Esophagus squamous epithelium (tissue), 5 donors: ENCODE measurements around the gene PLCB3. TPM values are rescaled to one million over a fixed set of nuclear protein-coding genes. Genes with fewer than 3 reads are reported as not detected.

Experiments
- DNase-seq: peaks from one replicate; lab custom pipeline; 2025; lab: John Stamatoyannopoulos, UW
- H3K27ac ChIP-seq, 4 donors: fragments of 200-600 bp; sonication (generic); one replicate each; pipeline ENCODE4 v1.5.1; 2016 to 2019; ENCODE audit warnings: mild to moderate bottlenecking in 1 of 4
- H3K27me3 ChIP-seq, 4 donors: fragments of 200-600 bp; sonication (generic); 1 replicate in 3 of 4; 2 replicates in 1 of 4; pipeline versions ENCODE4 v1.5.1 to v1.6.0; 2017 to 2021; ENCODE audit warnings: antibody characterized with exemption in 1 of 4
- H3K36me3 ChIP-seq, 3 donors: fragments of 200-600 bp; sonication (generic); one replicate each; pipeline ENCODE4 v1.5.1; 2016 to 2019
- H3K4me1 ChIP-seq, 3 donors: fragments of 200-600 bp; sonication (generic); one replicate each; pipeline ENCODE4 v1.5.1; 2017 to 2019
- H3K4me3 ChIP-seq, 4 donors: fragments of 200-600 bp; sonication (generic); 1 replicate in 3 of 4; 2 replicates in 1 of 4; pipeline ENCODE4 v1.5.1; 2016 to 2019; ENCODE audit warnings: mild to moderate bottlenecking in 2 of 4, moderate library complexity in 1 of 4
- H3K9me3 ChIP-seq, 3 donors: fragments of 200-600 bp; sonication (generic); one replicate each; pipeline ENCODE4 v1.5.1; 2016 to 2019
- POLR2A ChIP-seq, 4 donors: fragments of 450-650 bp; IDR thresholded peaks; one replicate each; pipeline ENCODE4 v1.6.1; 2017; ENCODE audit warnings: antibody characterized with exemption in 4 of 4, mild to moderate bottlenecking in 4 of 4, moderate library complexity in 3 of 4
- WGBS, 2 donors: methylation state at CpG; one replicate each; pipeline ENCODE4 v1.1.5; 2018; 5-methylcytosine and 5-hydroxymethylcytosine counted together
- intact Hi-C: fragments of 100-400 bp; cut with DNase I; formaldehyde crosslinking; loops from one replicate; pipeline ENCODE4 v1.15.0; 2022
- small RNA-seq, 4 donors: library from RNA; depleted of rRNA; stranded (forward); fragments of <200 nt; gene quantifications; one replicate each; pipeline ENCODE3, GENCODE V24; 2016
- total RNA-seq, 4 donors: library from RNA; depleted of rRNA; stranded (reverse); fragments of >200 nt; gene quantifications; one replicate each; pipeline ENCODE4 v1.1.0, GENCODE V29; 2016
- TF ChIP-seq, protein P1 (sequence below), 6 experiments: fragments of 450-650 bp in 4 of 6; fragments of 200-600 bp in 2 of 6; sonication (generic) in 2 of 6; IDR thresholded peaks; one replicate each; pipeline ENCODE4 v1.5.1; 2016 to 2019; ENCODE audit warnings: antibody characterized with exemption in 6 of 6, mild to moderate bottlenecking in 4 of 6, moderate library complexity in 4 of 6
- donor health status: DM: yes; HTN: yes; CAD: no.

Gene PLCB3
- total RNA-seq, 4 donors from 2014 or later: 29.8 to 54.5 (median 42.4) TPM

DNA sequence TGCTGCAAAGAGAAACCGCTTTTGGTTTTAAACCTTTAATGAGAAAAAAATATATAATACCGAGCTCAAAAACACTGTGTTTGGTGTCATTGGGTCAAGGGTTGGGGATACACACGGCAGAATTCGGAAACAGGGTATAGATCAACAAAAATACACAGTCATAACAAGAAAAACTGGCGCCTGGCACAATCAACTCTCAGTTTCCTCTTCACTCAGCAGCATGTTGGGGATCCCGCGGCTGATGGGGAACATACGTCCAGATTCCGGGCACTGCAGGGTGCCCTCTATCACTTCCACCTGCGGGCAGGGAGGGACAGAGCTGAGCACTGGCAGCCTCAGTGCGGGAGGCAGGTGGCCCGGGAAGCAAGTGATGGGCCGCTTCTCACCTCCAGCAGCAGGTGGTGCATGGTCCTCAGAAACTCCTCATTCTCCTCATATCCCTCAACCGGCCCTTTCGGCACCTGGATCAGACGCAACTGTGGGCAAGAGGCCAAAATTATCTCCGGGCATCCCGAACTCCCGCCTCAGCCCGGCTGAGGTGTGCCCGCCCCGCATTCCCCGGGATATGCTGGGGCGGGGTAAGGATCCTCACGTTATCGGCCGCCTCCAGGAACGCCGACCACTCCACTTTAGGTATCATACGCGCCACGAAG, 65.5 kb downstream of the PLCB3 start:
- Histone ChIP-seq H3K27me3 (no peaks in the 10 kb centered on the region), H3K4me1 (peaks cover 49 to 87% (median 56%) of the 10 kb centered on the region in 3 donors), H3K4me3 (peak overlapping the region; percentile 60 to 91 (median 82)), H3K36me3 (peaks cover 7 to 47% (median 26%) of the 10 kb centered on the region in 3 donors), H3K9me3 (no peaks in the 10 kb centered on the region), H3K27ac (peak overlapping the region; percentile 92 to 99 (median 98))
- no peak for TF ChIP-seq POLR2A (IDR thresholded peaks at IDR 0.05)
- TF ChIP-seq, protein P1, sequence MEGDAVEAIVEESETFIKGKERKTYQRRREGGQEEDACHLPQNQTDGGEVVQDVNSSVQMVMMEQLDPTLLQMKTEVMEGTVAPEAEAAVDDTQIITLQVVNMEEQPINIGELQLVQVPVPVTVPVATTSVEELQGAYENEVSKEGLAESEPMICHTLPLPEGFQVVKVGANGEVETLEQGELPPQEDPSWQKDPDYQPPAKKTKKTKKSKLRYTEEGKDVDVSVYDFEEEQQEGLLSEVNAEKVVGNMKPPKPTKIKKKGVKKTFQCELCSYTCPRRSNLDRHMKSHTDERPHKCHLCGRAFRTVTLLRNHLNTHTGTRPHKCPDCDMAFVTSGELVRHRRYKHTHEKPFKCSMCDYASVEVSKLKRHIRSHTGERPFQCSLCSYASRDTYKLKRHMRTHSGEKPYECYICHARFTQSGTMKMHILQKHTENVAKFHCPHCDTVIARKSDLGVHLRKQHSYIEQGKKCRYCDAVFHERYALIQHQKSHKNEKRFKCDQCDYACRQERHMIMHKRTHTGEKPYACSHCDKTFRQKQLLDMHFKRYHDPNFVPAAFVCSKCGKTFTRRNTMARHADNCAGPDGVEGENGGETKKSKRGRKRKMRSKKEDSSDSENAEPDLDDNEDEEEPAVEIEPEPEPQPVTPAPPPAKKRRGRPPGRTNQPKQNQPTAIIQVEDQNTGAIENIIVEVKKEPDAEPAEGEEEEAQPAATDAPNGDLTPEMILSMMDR (IDR thresholded peaks at IDR 0.05): peak in 2 of 6 experiments; percentile 20 to 44
- intact Hi-C loops: no loop called here
- DNase-seq: no peak
- 3 to 9% methylated on average over 15 to 20 of the region's 32 CpGs for WGBS, 2 donors

GRCh38 chr11:64317325-64317960, 66.1 kb downstream of the PLCB3 start, which contains the start of gene TRMT112:
TRMT112 (minus strand) TSS chr11:64317559; CDS start chr11:64317526, 33 bp downstream.
- Histone ChIP-seq H3K4me1 (peaks cover 49 to 87% (median 54%) of the 10 kb centered on the region in 3 donors), H3K9me3 (no peaks in the 10 kb centered on the region), H3K27ac (peak within 1 kb of the TSS; percentile 92 to 99 (median 98)), H3K36me3 (peaks cover 11 to 53% (median 26%) of the 10 kb centered on the region in 3 donors), H3K4me3 (peak within 1 kb of the TSS; percentile 60 to 91 (median 82)), H3K27me3 (no peaks in the 10 kb centered on the region)
- intact Hi-C loops: no loop called here
- peak in 2 of 4 donors; percentile 80 to 86 for TF ChIP-seq POLR2A (IDR thresholded peaks at IDR 0.05)
- TF ChIP-seq, protein P1 (IDR thresholded peaks at IDR 0.05): no peak
- 0% methylated on average over 15 to 34 of the region's 43 CpGs for WGBS, 2 donors
- DNase-seq: peak; percentile 91

GRCh38 chr11:64317961-64318765, 66.8 kb downstream of the PLCB3 start, which contains the start of gene PRDX5:
PRDX5 (plus strand) TSS chr11:64318121; CDS start chr11:64318216, 95 bp downstream.
- peaks cover 43 to 87% (median 46%) of the 10 kb centered on the region in 3 donors for H3K4me1 ChIP-seq
- H3K4me3 ChIP-seq: peak within 1 kb of the TSS; percentile 60 to 91 (median 82)
- H3K27me3 ChIP-seq: no peaks in the 10 kb centered on the region
- intact Hi-C loops: no loop called here
- peaks cover 18 to 60% (median 28%) of the 10 kb centered on the region in 3 donors for H3K36me3 ChIP-seq
- 0% methylated on average over 14 to 38 of the region's 61 CpGs for WGBS, 2 donors
- peak within 1 kb of the TSS; percentile 92 to 99 (median 98) for H3K27ac ChIP-seq
- no peaks in the 10 kb centered on the region for H3K9me3 ChIP-seq
- DNase-seq: peak; percentile 81
- TF ChIP-seq POLR2A (IDR thresholded peaks at IDR 0.05): peak in 3 of 4 donors; percentile 91 to 94 (median 92)
- TF ChIP-seq, protein P1 (IDR thresholded peaks at IDR 0.05): peak; percentile 34 to 94 (median 58)

Small RNA genes lying within 50 kb of the gene (small RNA-seq; reads per million reads assigned to genes)
- gene RF00019: 0 reads per million in 4 donors

Other genes starting within 250 kb of the PLCB3 start
- gene FLRT1, start 215.6 kb upstream of the PLCB3 start, total RNA-seq: under 1 TPM in 3 of 4 donors, not detected in 1; 0.06 to 0.19 (median 0.08) TPM
- 10 to 100 TPM; 10.4 to 31.5 (median 19.5) TPM for gene MACROD1, start 85.4 kb upstream of the PLCB3 start, total RNA-seq
- 100 to 1,000 TPM in 2 of 4 donors, 10 to 100 TPM in 2; 81.6 to 116 (median 104) TPM for gene STIP1, start 65.4 kb upstream of the PLCB3 start, total RNA-seq
- 10 to 100 TPM in 2 of 4 donors, 1 to 10 TPM in 2; 3.8 to 16.9 (median 10.6) TPM for gene FERMT3, start 44.8 kb upstream of the PLCB3 start, total RNA-seq
- gene TRPT1, start 25.3 kb upstream of the PLCB3 start, total RNA-seq: 10 to 100 TPM; 23.9 to 68.7 (median 45.8) TPM
- gene NUDT22, start 25.3 kb upstream of the PLCB3 start, total RNA-seq: 10 to 100 TPM; 44.0 to 60.1 (median 50.7) TPM
- 10 to 100 TPM in 3 of 4 donors, 1 to 10 TPM in 1; 8.9 to 27.1 (median 16.8) TPM for gene DNAJC4, start 21.0 kb upstream of the PLCB3 start, total RNA-seq
- 10 to 100 TPM; 18.0 to 50.5 (median 30.9) TPM for gene VEGFB, start 16.9 kb upstream of the PLCB3 start, total RNA-seq
- gene FKBP2, start 10.4 kb upstream of the PLCB3 start, total RNA-seq: 10 to 100 TPM; 50.7 to 89.6 (median 56.0) TPM
- 100 to 1,000 TPM; 137 to 279 (median 203) TPM for gene PPP1R14B, start 4.6 kb upstream of the PLCB3 start, total RNA-seq
- gene BAD, start 33.1 kb downstream of the PLCB3 start, total RNA-seq: 10 to 100 TPM; 49.4 to 86.5 (median 72.9) TPM
- gene GPR137, start 34.3 kb downstream of the PLCB3 start, total RNA-seq: 10 to 100 TPM; 17.5 to 19.9 (median 19.2) TPM
- gene KCNK4, start 39.8 kb downstream of the PLCB3 start, total RNA-seq: not detected
- gene CATSPERZ, start 48.8 kb downstream of the PLCB3 start, total RNA-seq: not detected
- 100 to 1,000 TPM in 2 of 4 donors, 10 to 100 TPM in 2; 81.9 to 131 (median 99.7) TPM for gene ESRRA, start 54.0 kb downstream of the PLCB3 start, total RNA-seq
- gene TRMT112, start 66.0 kb downstream of the PLCB3 start, total RNA-seq: 100 to 1,000 TPM; 202 to 248 (median 211) TPM
- 100 to 1,000 TPM; 309 to 602 (median 476) TPM for gene PRDX5, start 66.6 kb downstream of the PLCB3 start, total RNA-seq
- gene CCDC88B, start 88.7 kb downstream of the PLCB3 start, total RNA-seq: 10 to 100 TPM in 3 of 4 donors, 1 to 10 TPM in 1; 7.4 to 14.9 (median 13.7) TPM
- 10 to 100 TPM; 28.6 to 69.8 (median 55.0) TPM for gene RPS6KA4, start 107.6 kb downstream of the PLCB3 start, total RNA-seq